ENCODE measurements around the gene PCDHGA9. TPM values are rescaled to one million over a fixed set of nuclear protein-coding genes. Genes with fewer than 3 reads are reported as not detected.

The PCDHGA9 gene
- total RNA-seq, 2 experiments from 2014 or later = 5.7 to 5.9 TPM

GRCh38 chr5:141422742-141423291 is 20.2 kb downstream of the PCDHGA9 start:
- CTCF ChIA-PET (ENCODE audit: unreplicated experiment) = no interaction called here
- intact Hi-C loops (cut with micrococcal nuclease; ENCODE audit: unreplicated experiment) = no loop called here
- H3K36me3 ChIP-seq (ENCODE audit: insufficient read depth, low read length) = no peaks in the 10 kb centered on the region
- no peaks in the 10 kb centered on the region for H3K9me3 ChIP-seq (ENCODE audit: low read length)
- no peaks in the 10 kb centered on the region for H3K9me2 ChIP-seq (ENCODE audit: insufficient read depth, low read length)
- no peak for DNase-seq (ENCODE audit: low spot score)
- no peak overlapping the region for H3K27ac ChIP-seq (ENCODE audit: low read depth, low read length, poor library complexity, severe bottlenecking)
- POLR2A ChIA-PET = interaction anchor here (0.6 to 0.7 kb wide), 3 partner anchors 53 to 81 kb away, joined by 3 read pairs; no protein-coding TSS in a partner anchor
- H2AFZ ChIP-seq (ENCODE audit: low read length) = no peak overlapping the region
- H3K4me3 ChIP-seq (ENCODE audit: low read depth, low read length, poor library complexity, severe bottlenecking) = no peak overlapping the region
- H3K4me2 ChIP-seq (ENCODE audit: low read length) = no peak overlapping the region
- BruUV-seq (replicated peaks) = no TSS peak
- H3K79me2 ChIP-seq (ENCODE audit: insufficient read depth, low read depth, low read length) = no peaks in the 10 kb centered on the region
- peaks cover 7% of the 10 kb centered on the region for H3K4me1 ChIP-seq (ENCODE audit: insufficient read depth, low read length, poor library complexity, severe bottlenecking)
- TF ChIP-seq, protein P1, sequence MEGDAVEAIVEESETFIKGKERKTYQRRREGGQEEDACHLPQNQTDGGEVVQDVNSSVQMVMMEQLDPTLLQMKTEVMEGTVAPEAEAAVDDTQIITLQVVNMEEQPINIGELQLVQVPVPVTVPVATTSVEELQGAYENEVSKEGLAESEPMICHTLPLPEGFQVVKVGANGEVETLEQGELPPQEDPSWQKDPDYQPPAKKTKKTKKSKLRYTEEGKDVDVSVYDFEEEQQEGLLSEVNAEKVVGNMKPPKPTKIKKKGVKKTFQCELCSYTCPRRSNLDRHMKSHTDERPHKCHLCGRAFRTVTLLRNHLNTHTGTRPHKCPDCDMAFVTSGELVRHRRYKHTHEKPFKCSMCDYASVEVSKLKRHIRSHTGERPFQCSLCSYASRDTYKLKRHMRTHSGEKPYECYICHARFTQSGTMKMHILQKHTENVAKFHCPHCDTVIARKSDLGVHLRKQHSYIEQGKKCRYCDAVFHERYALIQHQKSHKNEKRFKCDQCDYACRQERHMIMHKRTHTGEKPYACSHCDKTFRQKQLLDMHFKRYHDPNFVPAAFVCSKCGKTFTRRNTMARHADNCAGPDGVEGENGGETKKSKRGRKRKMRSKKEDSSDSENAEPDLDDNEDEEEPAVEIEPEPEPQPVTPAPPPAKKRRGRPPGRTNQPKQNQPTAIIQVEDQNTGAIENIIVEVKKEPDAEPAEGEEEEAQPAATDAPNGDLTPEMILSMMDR (conservative IDR thresholded peaks at IDR 0.05; ENCODE audit: low read length) = no peak
- no peak for TF ChIP-seq EZH2phosphoT487 (IDR thresholded peaks at IDR 0.05; ENCODE audit: borderline replicate concordance, low read depth, low read length)
- H4K20me1 ChIP-seq (ENCODE audit: insufficient read depth, low read length) = no peaks in the 10 kb centered on the region

DNA sequence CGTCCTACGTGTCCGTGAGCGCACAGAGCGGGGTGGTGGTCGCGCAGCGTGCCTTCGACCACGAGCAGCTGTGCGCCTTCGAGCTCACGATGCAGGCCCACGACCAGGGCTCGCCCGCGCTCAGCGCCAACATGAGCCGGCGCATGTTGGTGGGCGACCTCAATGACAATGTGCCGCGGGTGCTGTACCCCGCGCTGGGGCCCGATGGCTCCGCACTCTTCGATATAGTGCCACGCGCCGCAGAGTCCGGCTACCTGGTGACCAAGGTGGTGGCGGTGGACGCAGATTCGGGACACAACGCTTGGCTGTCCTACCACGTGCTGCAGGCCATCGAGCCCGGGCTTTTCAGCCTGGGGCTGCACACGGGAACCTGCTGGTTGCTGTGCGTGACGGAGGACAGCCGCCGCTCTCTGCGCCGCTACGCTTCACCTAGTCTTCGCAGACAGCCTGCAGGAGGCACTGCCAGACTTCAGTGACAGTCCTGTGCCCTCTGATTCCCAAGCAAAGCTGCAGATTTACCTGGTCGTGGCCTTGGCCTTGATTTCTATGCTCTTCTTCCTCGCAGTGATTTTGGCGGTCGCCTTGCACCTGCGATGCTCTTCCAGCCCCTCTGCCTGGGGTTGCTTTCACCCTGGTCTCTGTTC is 25.3 kb downstream of the PCDHGA9 start:
- no peaks in the 10 kb centered on the region for H3K9me3 ChIP-seq (ENCODE audit: low read length)
- POLR2A ChIA-PET = interaction anchor here (0.6 to 0.7 kb wide), 3 partner anchors 18 to 140 kb away, joined by 3 to 4 read pairs (median 4); no protein-coding TSS in a partner anchor
- H3K4me3 ChIP-seq (ENCODE audit: low read depth, low read length, poor library complexity, severe bottlenecking) = no peak overlapping the region
- no peak overlapping the region for H3K27ac ChIP-seq (ENCODE audit: low read depth, low read length, poor library complexity, severe bottlenecking)
- intact Hi-C loops (cut with micrococcal nuclease; ENCODE audit: unreplicated experiment) = no loop called here
- no peaks in the 10 kb centered on the region for H3K4me1 ChIP-seq (ENCODE audit: insufficient read depth, low read length, poor library complexity, severe bottlenecking)
- no peak for DNase-seq (ENCODE audit: low spot score)
- no peaks in the 10 kb centered on the region for H3K36me3 ChIP-seq (ENCODE audit: insufficient read depth, low read length)
- H3K9me2 ChIP-seq (ENCODE audit: insufficient read depth, low read length) = no peaks in the 10 kb centered on the region
- TF ChIP-seq, protein P1 (conservative IDR thresholded peaks at IDR 0.05; ENCODE audit: low read length) = no peak
- TF ChIP-seq EZH2phosphoT487 (IDR thresholded peaks at IDR 0.05; ENCODE audit: borderline replicate concordance, low read depth, low read length) = no peak
- H3K4me2 ChIP-seq (ENCODE audit: low read length) = no peak overlapping the region
- BruUV-seq (replicated peaks) = no TSS peak
- no peaks in the 10 kb centered on the region for H3K79me2 ChIP-seq (ENCODE audit: insufficient read depth, low read depth, low read length)
- CTCF ChIA-PET (ENCODE audit: unreplicated experiment) = interaction anchor here (1.7 kb wide), 1 partner anchor 136 kb away, joined by 3 read pairs; no protein-coding TSS in a partner anchor
- H2AFZ ChIP-seq (ENCODE audit: low read length) = no peak overlapping the region
- no peaks in the 10 kb centered on the region for H4K20me1 ChIP-seq (ENCODE audit: insufficient read depth, low read length)

Data from OCI-LY7 (cell line).